HG03378 (cell line): ENCODE results near the gene LY86.
A peak's percentile ranks its signal among the peaks of the same experiment; 100 is the strongest.

Source experiments
- ATAC-seq: cut with Tn5 transposase; IDR thresholded peaks from one replicate; pipeline ENCODE4 v1.9.1; 2021; ENCODE audit warnings: mild to moderate bottlenecking, moderate library complexity; ENCODE audit not compliant: unreplicated experiment

LY86 gene

GRCh38 chr6:6569811-6570164, 18.7 kb upstream of the LY86 start:
- ATAC-seq = no peak

GRCh38 chr6:6570929-6571671, 17.4 kb upstream of the LY86 start:
- ATAC-seq = no peak

GRCh38 chr6:6575143-6575542, 13.4 kb upstream of the LY86 start:
- no peak for ATAC-seq

- no peak for ATAC-seq
Observed at GRCh38 chr6:6577735-6578134, 10.8 kb upstream of the LY86 start.

- no peak for ATAC-seq
Observed at GRCh38 chr6:6579281-6579680, 9.2 kb upstream of the LY86 start.

- no peak for ATAC-seq
Observed at GRCh38 chr6:6580225-6580856, 8.2 kb upstream of the LY86 start.

- no peak for ATAC-seq
Observed at GRCh38 chr6:6581054-6581453, 7.5 kb upstream of the LY86 start.

- ATAC-seq = no peak
Observed at GRCh38 chr6:6582131-6582530, 6.4 kb upstream of the LY86 start.

GRCh38 chr6:6583836-6584235, 4.7 kb upstream of the LY86 start:
- no peak for ATAC-seq

GRCh38 chr6:6584310-6585002, 4.1 kb upstream of the LY86 start:
- ATAC-seq = peak; percentile 22

- no peak for ATAC-seq
Observed at GRCh38 chr6:6585003-6585311, 3.6 kb upstream of the LY86 start.

GRCh38 chr6:6586167-6586566, 2.4 kb upstream of the LY86 start:
- ATAC-seq = no peak

- peak; percentile 46 for ATAC-seq
Observed at GRCh38 chr6:6586671-6587526, 1.6 kb upstream of the LY86 start.

- no peak for ATAC-seq
Observed at GRCh38 chr6:6587696-6588063, 840 bp upstream of the LY86 start.

- ATAC-seq = no peak
Observed at GRCh38 chr6:6588924-6589709, 597 bp downstream of the LY86 start.

GRCh38 chr6:6590530-6590929, 2.0 kb downstream of the LY86 start:
- ATAC-seq = no peak

GRCh38 chr6:6591778-6592465, 3.4 kb downstream of the LY86 start:
- peak; percentile 36 for ATAC-seq

- ATAC-seq = no peak
Observed at GRCh38 chr6:6592826-6593475, 4.4 kb downstream of the LY86 start.

- no peak for ATAC-seq
Observed at GRCh38 chr6:6593867-6594468, 5.4 kb downstream of the LY86 start.
